Osteocyte (in vitro differentiated cells): ENCODE data around the gene MT1E. TPM values are rescaled to one million over a fixed set of nuclear protein-coding genes. Genes with fewer than 3 reads are reported as not detected.

Source experiments
- DNase-seq: peaks from one replicate; pipeline ENCODE4 v3.0.0; 2021; ENCODE audit warnings: mixed read lengths; ENCODE audit not compliant: unreplicated experiment; ENCODE audit errors: extremely low spot score
- H3K27ac Mint-ChIP-seq: one replicate; pipeline ENCODE4 v1.8.0; 2021; ENCODE audit warnings: mild to moderate bottlenecking, mixed read lengths; ENCODE audit not compliant: unreplicated experiment
- H3K27me3 Mint-ChIP-seq: one replicate; pipeline ENCODE4 v1.8.0; 2021; ENCODE audit warnings: mixed read lengths; ENCODE audit not compliant: unreplicated experiment
- H3K36me3 Mint-ChIP-seq: one replicate; pipeline ENCODE4 v1.8.0; 2021; ENCODE audit warnings: mixed read lengths; ENCODE audit not compliant: unreplicated experiment
- H3K4me1 Mint-ChIP-seq: one replicate; pipeline ENCODE4 v1.8.0; 2021; ENCODE audit warnings: mixed read lengths; ENCODE audit not compliant: unreplicated experiment
- H3K4me3 Mint-ChIP-seq: one replicate; pipeline ENCODE4 v1.8.0; 2021; ENCODE audit warnings: mild to moderate bottlenecking, moderate library complexity, mixed read lengths; ENCODE audit not compliant: unreplicated experiment
- H3K9me3 Mint-ChIP-seq: one replicate; pipeline ENCODE4 v1.8.0; 2021; ENCODE audit warnings: mixed read lengths; ENCODE audit not compliant: unreplicated experiment
- total RNA-seq: library from RNA; stranded (reverse); gene quantifications from 2 replicates; pipeline ENCODE4 v1.2.1, GENCODE V29; 2021
- TF ChIP-seq, protein P1 (sequence below): fragments of 200-600 bp; sonication (generic); IDR thresholded peaks from 2 replicates; pipeline ENCODE4 v1.5.0; 2021; ENCODE audit warnings: antibody characterized with exemption, mild to moderate bottlenecking, moderate library complexity

Gene MT1E
- total RNA-seq, 1 donor from 2014 or later = 37.5 TPM

DNA sequence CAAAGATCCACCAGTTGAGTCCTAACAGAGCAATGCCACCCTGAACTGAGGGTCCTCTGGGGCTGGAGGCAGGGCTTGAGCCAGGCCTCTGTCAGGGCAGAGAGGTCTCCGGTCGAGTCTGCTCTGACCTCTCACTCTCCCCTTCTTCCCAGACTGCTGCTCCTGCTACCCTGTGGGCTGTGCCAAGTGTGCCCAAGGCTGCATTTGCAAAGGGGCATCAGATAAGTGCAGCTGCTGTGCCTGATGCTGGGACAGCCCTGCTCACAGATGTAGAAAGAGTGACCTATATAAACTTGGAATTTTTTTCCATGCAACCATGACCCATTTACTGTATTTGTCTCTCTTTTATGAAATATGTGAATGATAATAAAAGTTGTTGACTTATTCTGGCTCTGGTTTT, 23.7 kb downstream of the MT1E start:
- Mint-ChIP-seq H3K27me3 (peaks cover 35% of the 10 kb centered on the region), H3K9me3 (no peaks in the 10 kb centered on the region), H3K27ac (no peak overlapping the region), H3K4me1 (peaks cover 8% of the 10 kb centered on the region), H3K36me3 (no peaks in the 10 kb centered on the region), H3K4me3 (no peak overlapping the region)
- TF ChIP-seq, protein P1, sequence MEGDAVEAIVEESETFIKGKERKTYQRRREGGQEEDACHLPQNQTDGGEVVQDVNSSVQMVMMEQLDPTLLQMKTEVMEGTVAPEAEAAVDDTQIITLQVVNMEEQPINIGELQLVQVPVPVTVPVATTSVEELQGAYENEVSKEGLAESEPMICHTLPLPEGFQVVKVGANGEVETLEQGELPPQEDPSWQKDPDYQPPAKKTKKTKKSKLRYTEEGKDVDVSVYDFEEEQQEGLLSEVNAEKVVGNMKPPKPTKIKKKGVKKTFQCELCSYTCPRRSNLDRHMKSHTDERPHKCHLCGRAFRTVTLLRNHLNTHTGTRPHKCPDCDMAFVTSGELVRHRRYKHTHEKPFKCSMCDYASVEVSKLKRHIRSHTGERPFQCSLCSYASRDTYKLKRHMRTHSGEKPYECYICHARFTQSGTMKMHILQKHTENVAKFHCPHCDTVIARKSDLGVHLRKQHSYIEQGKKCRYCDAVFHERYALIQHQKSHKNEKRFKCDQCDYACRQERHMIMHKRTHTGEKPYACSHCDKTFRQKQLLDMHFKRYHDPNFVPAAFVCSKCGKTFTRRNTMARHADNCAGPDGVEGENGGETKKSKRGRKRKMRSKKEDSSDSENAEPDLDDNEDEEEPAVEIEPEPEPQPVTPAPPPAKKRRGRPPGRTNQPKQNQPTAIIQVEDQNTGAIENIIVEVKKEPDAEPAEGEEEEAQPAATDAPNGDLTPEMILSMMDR = no peak
- DNase-seq = no peak

DNA sequence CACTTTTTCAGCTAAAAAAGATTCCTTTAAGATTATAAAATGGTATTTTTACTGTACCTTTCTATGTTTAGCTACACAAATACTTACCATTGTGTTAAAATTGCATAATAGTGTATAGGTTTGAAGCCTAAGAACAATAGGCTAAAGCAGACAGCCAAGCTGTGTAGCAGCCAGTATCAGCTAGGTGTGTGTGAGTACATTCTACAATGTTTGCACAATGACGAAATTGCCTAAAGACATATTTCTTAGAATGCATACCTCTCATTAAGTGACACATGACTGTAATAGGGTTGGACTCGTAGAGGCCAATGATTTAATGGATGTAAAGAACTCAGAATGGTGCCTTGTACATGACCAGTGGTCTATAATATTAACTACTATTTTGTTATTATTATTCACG, 24.2 kb downstream of the MT1E start:
- DNase-seq = no peak
- no peaks in the 10 kb centered on the region for H3K9me3 Mint-ChIP-seq
- no peak overlapping the region for H3K27ac Mint-ChIP-seq
- H3K4me3 Mint-ChIP-seq = no peak overlapping the region
- TF ChIP-seq, protein P1 = no peak
- no peaks in the 10 kb centered on the region for H3K36me3 Mint-ChIP-seq
- peaks cover 29% of the 10 kb centered on the region for H3K27me3 Mint-ChIP-seq
- H3K4me1 Mint-ChIP-seq = peaks cover 12% of the 10 kb centered on the region

DNA sequence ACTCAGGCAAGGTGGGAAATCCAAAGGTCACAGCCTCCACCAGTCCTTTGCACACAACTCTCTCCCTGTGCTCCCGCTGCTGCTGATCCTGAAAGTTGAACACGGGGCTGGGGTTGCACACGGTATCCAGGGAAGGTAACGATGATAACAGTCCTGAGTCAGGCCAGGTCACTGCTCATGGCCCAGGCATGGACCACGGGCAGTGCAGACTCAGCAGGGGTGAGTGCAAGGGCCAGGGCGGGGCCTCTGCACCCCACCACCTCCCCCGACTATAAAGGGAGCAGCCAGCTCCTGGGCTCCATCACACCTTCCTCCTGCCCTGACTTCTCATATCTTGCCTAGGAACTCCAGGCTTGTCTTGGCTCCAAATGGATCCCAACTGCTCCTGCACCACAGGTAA, 26.0 kb downstream of the MT1E start, which contains the start of gene MT1B:
Gene MT1B (plus strand): TSS at position 301 of the 400 bp plus-strand sequence. CDS start 68 bp downstream, at position 369.
- no peaks in the 10 kb centered on the region for H3K9me3 Mint-ChIP-seq
- H3K36me3 Mint-ChIP-seq = no peaks in the 10 kb centered on the region
- DNase-seq = no peak
- TF ChIP-seq, protein P1 = no peak
- peaks cover 13% of the 10 kb centered on the region for H3K4me1 Mint-ChIP-seq
- no peak within 1 kb of the TSS for H3K4me3 Mint-ChIP-seq
- H3K27me3 Mint-ChIP-seq = peaks cover 15% of the 10 kb centered on the region
- no peak within 1 kb of the TSS for H3K27ac Mint-ChIP-seq

DNA sequence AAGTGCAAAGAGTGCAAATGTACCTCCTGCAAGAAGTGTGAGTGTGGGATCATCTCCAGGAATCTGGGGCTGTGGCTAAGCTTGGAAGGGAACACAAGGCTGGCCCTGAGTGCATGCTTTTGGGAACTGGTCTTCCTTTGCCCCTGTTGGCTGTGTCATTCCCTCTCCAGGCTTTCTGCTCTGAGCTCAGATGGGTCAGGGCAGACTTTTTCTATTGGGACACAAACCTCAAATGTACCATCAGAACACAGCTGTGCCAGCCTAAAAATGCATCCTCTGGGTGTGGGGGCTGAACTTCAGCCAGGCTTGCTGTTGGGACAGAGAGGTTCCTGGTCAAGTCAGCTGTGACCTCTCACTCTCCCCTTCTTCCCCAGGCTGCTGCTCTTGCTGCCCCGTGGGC, 27.0 kb downstream of the MT1E start:
- Mint-ChIP-seq H3K4me1 (peaks cover 17% of the 10 kb centered on the region), H3K27ac (no peak overlapping the region), H3K9me3 (no peaks in the 10 kb centered on the region), H3K27me3 (peaks cover 8% of the 10 kb centered on the region), H3K4me3 (no peak overlapping the region), H3K36me3 (no peaks in the 10 kb centered on the region)
- TF ChIP-seq, protein P1 = no peak
- DNase-seq = no peak

GRCh38 chr16:56653218-56653617, 27.6 kb downstream of the MT1E start:
- H3K27me3 Mint-ChIP-seq = peaks cover 8% of the 10 kb centered on the region

More at GRCh38 chr16:56653218-56653617, 27.6 kb downstream of the MT1E start:
- no peak for DNase-seq
- no peaks in the 10 kb centered on the region for H3K9me3 Mint-ChIP-seq
- no peak overlapping the region for H3K27ac Mint-ChIP-seq
- H3K4me1 Mint-ChIP-seq = peaks cover 21% of the 10 kb centered on the region
- TF ChIP-seq, protein P1 = no peak
- H3K36me3 Mint-ChIP-seq = no peaks in the 10 kb centered on the region
- H3K4me3 Mint-ChIP-seq = no peak overlapping the region
